GM18870 (cell line): Measurements from ENCODE around the gene NOXRED1.

Experiments
- ATAC-seq: cut with Tn5 transposase; IDR thresholded peaks from one replicate; pipeline ENCODE4 v1.9.1; 2021; ENCODE audit warnings: moderate library complexity; ENCODE audit not compliant: unreplicated experiment

NOXRED1 gene

DNA sequence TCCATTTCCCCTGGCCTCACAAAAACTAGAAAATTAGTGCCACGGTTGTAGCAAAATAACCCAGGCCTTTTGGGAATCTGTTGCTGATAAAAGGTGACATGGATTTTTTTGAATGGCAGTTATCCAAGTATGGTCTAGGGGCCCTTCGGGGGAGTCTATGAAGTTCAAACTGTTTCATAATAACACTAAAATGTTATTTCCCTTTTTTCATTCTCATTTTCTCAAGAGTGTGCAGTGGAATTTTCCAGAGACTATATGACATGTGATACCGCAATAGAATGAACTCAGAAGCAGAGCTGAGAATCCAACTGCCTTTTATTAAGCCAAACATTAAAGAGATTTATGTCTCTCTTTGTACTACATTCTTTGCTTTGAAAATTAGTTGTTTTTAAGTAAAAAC, 75.6 kb downstream of the NOXRED1 start:
- ATAC-seq: no peak

DNA sequence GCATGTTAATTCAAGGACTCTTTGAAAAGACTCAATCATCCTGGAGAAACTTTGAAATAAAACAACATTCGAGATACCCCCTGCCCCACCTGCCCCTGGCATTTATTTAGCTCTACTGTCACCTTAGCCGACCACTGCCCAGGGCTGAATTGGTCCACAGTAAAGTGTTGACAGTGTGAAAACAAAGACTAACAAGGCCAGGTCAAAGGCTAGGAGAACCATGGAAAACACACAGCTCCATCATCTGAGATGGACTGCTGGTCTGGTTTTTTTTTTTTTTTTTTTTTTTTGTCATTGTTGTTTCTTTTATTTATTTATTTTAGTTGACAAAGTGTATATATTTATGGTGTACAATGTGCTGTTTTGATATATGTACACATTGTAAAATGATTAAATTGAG, 76.8 kb downstream of the NOXRED1 start:
- no peak for ATAC-seq

DNA sequence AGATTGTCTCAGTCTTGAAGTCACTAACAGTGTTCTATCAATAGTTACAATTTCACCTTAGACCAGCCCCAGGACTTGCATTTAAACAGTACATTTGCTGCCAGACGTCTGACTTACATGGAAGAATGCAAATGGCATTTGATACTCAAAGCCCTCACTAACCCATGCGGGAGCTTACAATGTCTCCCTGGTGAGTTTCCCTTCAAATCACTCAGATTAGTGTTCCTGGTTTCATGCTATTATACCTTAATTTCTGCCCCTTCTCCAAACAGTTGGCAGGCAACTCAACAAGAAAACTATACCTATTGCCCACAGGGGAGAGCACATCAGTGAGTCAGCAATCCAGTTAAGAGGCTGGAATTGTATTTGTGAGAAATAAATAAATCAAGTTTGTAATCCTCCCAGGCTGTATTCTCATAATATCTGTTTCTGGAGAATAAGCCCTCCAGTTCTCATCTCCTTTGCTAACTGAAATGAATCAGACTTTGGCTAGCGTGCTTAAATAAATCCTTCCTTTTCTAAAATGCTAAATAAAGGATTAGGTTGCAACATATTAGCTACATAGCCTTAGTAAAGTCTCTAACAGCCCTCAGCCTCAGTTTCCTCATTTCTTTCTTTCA, 78.8 kb downstream of the NOXRED1 start:
- ATAC-seq: no peak
